ENCODE results near the gene NKG7.

NKG7 gene

DNA sequence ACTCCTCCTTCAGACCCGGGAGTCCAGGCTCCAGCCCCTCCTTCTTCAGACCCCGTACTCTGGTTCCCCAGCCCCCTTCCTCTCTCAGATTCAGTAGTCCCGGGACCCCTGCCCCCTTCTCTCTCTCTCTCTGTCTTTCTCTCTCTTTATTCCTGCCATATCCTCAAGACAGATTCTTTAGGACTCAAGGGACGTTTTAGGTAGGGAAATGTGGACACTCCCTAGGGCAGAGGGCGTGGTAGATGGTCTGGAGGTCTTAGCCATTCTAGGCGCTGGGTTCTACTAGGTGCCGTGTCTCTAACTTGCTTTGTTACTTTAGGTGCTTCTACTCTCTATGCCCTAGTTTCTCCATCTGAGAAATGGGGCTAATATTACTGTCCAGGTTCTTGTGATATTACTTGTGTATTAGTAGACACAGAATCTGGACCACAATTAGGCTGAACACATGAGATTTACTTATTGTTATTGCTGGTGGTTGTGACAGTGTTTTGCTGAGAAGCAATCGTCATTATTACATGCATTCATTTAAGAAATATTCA is 18.7 kb upstream of the NKG7 start:
- no peak for DNase-seq (ENCODE audit: low read depth, low spot score)

DNA sequence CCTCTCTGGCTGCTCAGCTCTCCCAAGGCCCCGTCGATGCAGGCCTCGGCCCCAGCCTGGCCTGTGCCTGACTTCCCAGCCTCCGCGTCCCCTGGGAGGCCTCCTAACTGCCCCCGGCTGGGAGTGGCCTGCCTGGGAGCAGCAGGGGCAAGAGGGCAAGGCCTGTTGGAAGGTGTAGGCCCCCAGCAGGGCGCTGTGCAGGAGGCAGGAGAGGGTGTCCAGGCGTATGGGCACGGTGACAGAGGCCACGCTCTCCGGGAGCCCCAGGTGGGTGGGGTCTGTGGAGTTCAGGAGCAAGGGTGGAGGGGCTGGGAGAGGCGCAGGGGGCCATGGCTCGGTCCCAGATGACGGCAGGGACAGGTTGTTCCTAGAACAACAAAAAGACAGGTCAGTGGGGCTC is 16.7 kb upstream of the NKG7 start:
- DNase-seq (ENCODE audit: low read depth, low spot score): no peak

DNA sequence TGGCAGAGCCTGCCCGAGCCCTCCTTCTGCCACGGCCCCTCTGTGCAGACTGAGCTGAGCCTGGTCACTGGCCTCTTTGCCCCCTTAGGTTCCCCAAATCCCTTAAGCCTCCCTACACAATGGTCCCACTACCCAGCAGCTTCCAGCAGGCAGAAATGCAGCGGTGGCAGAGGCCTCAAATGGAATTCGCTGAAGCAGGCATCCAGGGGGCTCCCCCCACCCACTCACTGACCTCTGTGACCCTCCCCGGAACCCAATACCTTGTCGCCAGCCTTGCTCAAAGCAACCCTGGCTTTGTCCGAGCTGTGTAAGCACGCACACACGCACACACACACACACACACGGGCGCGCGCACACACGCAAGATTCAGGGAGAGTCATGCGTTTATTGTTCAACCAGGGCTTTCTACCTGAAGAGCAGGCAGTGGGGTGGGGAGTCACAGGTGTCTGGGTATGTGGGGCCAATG is 15.5 kb upstream of the NKG7 start, which contains the start of gene LIM2:
LIM2 (minus strand) TSS at position 51 of the 466 bp plus-strand sequence. CDS start 531 bp downstream, outside the sequence.
- no peak for DNase-seq (ENCODE audit: low read depth, low spot score)

DNA sequence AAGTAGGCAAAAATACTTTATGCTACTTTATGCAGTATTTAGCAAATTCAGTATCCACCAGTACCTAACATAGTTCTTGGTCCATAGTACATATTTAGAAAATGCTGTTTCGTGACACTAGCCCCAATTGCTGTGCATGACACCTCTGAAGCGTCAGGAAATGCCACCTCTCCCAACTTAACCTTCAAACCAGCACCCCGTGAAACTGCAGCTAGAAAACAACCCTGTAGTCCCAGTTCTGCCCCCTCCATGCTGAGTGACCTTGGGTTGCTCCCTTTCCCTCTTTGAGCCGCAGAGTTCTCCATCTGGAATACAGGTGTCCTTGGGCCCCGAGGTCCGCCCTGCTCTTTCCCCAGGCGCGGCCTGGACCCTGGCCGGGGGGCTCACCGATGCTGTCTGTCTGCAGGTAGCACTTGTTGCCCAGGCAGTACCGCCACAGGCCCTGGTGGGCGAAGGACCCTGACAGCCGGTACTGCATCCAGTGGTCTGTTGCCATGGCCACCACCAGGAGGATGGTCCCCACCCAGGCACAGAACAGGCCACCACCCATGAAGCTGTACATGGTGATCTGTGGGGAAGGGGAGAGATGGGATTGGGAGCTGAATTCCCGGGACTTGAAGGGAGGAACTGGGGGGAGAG is 14.5 kb upstream of the NKG7 start:
- DNase-seq (ENCODE audit: low read depth, low spot score): no peak

DNA sequence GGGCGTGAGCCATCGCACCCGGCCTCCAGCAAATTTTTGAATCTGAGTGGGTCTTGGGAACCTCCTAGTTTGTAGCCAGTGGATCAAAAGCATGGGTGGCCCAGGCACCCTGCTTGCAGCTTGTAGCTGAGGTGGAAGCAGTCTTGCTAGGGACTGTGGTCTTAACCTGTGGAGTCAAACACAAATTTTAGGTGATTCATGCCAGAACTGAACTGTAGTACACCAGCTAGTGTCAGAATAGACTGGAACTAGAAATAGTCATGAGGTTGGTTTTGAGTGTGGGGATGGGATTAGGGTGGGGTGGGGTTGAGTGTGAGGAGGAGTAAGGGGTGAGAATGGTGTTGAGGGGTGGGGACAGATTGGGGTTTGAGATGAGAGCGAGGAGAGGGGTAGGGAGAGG is 9.6 kb upstream of the NKG7 start:
- DNase-seq (ENCODE audit: low read depth, low spot score): no peak

DNA sequence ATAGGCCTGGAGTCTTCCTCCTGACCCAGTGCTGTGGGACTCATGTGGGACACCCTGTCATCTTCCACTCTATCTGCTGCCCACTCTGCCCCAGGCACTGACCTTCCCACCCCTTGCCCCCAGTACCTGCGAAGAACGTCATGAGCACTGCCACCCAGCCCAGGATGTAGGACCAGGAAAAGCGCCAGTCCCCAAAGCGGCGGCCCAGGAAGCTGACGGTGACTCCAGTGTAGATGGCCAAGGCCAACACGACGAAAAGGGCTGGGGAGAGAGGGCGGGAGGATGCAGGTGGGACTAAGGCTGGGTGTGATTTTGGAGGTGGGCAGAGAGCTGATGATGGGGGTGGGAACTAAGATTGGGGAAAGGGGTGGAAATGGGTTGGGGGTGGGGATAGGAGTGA is 7.9 kb upstream of the NKG7 start:
- DNase-seq (ENCODE audit: low read depth, low spot score): no peak

DNA sequence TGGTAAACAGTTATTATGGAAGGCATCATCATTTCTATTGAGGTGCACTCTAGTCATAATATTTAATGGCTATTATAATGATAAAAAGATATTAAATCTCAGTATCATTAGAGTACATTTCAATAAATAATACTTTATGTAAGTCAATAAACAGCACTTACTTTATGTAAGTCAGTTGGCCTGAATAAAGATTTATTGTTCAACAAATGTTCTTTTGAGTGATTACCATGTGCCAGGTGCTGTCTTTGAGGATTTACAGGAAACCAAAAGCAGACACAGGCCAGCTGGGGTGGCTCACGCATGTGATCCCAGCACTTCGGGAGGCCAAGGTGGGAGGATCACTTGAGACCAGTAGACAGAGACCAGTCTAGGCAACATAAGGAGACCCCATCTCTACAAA is 5.0 kb upstream of the NKG7 start:
- DNase-seq (ENCODE audit: low read depth, low spot score): no peak

DNA sequence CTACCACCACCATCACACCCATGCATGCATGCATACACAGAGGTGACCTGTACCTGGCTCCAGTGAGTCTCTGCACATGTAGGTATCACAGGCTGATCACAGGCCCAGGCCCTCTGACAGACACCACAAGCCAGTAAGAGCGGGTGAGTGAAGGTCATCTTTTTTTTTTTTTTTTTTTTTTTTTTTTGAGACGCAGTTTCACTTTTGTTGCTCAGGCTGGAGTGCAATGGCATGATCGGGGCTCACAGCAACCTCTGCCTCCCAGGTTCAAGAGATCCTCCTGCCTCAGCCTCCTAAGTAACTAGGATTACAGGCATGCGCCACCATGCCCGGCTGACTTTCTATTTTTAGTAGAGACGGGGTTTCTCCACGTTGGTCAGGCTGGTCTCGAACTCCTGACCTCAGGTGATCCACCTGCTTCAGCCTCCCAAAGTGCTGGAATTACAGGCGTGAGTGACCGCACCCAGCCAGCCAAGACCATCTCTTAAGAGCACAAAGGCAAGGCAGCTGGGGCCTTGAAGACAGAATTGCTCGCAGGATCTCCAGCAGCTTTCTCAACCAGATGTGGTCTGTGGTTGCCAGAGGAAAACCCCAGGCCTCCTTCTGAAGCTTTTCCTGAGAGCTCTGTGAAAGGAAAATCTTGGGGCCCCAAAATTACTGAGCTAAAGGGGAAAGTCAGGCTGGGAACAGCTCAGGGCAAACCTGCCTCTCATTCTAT is 3.2 kb upstream of the NKG7 start:
- no peak for DNase-seq (ENCODE audit: low read depth, low spot score)

DNA sequence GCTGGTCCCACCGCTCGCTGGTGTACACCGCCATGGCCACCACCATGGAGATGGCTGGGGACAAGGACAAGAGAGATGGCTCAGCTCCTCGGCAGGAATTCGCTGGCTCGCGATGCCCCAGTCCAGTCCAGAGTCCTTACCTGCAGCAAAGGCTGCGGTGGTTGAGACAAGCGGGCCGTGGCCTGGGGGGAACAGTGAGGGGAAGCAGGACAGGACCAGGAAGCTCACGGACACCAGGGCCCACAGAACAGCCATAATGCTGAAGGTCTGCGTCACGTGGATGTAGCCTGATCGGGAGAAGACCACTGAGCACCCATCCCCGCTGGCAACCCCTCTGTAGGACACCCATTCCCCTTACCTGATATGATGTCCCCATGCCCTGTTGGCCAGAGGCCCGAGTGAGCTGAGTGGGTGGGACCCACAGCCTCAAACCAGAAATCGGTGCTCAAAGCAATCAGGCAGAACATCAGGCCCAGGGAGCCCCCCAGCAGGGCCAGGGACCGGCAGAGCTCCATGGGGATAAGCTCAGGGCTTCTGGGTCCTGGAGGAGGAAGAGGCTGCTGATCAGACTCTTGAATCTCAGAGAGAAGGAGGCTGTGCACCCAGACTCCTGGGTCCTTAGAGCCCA is 319 bp downstream of the NKG7 start:
- no peak for DNase-seq (ENCODE audit: low read depth, low spot score)

DNA sequence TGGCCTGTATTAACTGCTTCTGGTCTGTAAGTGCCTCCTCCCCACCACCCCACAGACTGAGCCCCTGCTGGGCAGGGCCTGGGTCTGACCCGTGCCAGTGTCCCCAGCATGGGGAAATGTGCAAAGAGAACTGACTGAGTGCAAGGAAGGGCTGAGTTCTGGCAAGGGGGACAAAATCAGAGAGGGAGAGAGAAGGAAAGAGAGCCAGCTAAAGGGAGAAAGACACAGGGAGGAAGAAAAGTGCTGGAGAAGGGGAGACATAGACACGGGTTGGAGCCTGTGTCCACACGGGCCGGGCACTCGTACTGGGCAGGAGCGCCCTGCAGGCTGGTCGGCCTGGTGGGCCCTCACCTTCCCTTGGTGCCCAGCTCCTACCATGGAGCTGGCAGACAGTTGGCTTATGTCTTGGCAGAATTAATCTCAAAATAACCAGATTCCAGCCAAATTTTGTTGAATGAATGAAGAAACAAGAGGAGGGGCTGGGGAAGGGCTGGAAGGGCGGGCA is 1.2 kb downstream of the NKG7 start:
- DNase-seq (ENCODE audit: low read depth, low spot score): no peak

DNA sequence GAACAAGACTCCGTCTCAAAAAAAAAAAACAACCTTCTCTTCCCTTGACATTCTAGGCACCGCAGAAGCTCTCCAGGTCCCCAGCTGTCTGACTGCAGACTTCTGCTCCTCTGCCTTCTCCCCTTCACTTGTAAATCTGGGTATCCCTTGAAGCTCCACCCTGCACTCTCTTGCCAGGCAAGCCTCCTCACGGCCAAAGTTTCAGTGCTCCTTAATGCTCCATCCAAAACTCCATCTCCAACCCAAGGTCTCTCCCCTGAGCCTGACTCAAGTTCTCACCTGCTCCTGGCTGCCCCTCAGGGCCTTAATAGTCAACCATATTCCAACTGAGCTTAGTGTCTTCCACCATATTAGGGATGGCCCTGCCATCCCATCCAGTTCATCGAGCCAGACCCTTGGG is 2.2 kb downstream of the NKG7 start:
- no peak for DNase-seq (ENCODE audit: low read depth, low spot score)

DNA sequence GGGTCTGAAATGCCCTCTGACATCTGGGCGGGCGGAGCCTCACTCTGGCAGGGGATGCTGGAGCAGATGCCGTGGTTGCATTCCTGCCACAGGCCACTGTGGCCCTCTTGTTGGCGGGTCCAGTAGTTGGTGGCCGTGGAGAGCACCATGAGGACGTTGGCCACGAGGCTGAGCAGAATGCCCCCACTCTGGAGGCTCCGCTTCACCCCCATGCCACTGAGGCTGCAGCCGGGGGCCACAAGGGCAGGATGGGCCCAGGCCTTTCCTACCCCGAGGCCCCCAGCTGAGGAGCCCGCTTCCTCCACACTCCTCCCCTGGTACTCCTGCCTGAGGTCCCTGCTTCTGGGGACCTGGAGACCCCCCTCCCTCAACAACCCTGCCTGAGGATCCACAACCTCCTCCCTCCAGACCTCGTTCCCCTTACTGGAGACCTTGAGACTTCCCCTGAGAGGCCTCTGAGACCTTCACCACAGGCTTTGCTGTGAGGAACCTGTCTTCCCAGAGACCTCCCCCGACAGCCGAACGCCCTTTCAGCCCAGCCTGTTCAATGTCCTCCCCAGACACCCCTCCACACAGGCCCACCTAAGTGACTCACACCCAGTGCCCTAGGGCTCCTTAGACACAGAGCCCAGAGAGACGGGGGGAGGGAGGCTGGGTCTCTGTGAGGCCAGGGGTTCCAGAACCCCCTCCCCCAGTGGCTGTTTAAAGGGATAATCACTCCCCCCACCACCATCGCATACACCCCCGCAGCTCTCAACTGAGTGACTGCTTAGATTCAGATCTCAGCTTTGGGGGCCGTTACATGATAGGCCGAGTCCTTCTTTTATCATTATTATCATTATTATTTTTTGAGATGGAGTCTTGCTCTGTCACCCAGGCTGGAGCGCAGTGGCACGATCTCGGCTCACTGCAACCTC is 3.8 kb downstream of the NKG7 start, which contains the start of gene CLDND2:
CLDND2 (minus strand) TSS at position 638 of the 917 bp plus-strand sequence; CDS start at position 212, 426 bp downstream.
- no peak for DNase-seq (ENCODE audit: low read depth, low spot score)

DNA sequence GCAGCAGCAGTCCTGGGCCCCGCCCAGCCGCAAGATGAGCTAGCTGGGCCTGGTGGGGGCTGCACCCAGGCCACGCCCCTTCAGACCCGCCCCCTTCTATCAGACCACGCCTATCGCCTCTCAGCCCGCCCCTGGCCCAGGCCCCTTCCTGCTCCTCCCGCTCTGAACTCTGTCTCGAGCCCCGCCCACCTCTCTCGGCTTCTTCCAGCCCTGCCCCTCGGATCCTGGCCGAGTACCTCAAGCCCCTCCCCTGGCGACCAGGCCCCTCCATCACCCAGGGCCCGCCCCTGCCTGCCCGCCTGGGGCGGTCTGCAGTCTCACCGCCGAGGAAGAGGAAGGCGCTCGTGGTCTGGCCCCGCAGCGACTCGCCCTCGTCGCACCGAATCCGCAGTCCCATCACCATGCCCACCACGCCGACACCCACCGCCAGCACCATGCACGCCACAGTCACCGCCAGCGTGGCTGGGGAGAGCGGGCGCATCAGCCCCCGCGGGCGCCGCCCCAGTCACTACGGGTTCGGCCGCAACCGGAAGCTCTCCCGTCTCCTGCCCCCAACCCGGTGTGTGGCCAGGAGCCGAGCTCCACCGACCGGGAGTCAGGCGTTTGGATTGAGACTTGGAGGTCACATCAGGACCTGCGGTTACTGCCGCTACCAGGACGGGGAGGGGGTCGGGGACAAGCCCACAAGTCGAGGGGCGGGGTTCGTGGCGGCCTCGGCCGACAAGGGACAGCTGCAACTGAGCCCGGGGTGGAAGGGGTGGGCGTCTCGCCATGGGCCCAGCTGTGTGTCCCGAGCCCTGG is 4.7 kb downstream of the NKG7 start:
- DNase-seq (ENCODE audit: low read depth, low spot score): peak; percentile 90

DNA sequence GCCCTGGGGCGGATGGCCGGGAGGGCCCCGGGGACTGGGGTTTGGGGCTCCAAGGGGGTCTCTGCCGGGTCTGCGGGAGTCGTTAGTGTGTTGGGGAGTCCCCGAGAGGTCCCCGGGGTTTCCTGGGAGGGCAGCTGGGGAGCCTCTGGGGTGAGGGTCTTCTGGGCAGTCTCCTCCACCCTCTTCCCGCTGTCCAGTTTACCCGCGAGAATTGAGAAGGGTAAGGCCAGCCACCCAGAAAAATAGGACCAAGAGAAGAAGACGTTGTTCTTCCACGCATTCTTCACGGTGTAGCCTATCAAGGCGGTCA is 5.2 kb downstream of the NKG7 start:
- no peak for DNase-seq (ENCODE audit: low read depth, low spot score)

DNA sequence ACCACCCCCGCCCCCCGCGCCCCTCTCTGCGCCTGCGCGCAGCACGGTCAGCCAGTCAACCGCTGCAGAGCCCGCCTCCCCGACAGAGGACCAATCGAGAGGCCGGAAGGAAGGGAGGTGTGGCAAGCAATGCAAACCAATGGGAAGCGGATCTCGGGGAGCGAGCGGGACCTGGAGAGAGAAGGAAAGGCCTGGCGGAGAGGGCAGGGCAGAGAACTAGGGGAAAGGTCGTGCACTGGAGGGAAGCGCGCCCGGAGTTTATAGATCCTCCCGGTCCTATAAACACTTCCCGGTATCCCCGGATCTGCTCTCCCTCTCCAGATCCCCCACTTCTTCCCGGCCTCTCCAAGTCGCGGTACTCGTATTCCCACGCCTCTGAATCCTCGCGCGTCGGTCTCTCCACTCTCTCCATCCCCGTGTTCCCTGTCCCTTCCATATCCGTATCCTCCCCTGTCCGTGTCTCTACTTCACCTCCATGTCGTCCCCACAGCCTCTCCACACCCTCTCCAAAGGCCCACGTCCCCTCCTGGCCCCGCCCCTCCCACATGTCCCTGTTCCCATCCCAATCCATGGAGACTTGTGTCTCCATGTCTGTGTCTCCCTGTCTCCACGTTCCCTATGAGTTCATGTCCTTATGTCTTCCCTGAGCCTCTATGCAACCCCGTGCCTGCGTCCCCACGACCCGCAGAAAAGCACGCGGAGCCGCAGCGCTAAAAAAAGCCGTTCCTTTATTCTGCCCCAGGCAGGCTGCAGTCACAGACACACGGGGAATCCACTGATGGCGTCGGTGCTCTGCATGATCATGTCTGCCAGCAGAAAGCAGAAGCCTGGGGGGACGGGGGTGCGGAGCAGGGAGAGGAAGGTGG is 5.8 kb downstream of the NKG7 start:
- DNase-seq (ENCODE audit: low read depth, low spot score): peak; percentile 87

DNA sequence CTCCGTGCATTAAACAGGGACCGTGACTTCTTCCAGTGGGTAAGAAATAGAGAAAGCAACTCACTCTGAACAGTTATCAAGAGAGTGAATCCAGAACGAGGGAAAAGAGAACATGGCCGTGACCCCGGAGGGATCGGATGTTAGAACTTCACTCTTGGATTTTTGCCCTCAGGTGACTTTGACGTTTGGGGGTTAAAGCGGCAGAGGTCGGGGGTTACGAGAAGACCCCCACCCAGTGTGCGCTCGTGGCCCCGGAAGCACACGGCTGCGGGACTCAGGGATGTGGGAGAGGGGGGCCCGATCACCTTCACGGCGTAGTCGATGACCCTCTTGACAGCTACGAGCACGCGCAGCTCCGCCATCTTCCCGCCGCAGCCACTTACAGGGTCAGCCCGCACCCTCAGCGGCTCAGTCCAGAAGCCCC is 6.5 kb downstream of the NKG7 start, which contains the start of gene ETFB:
ETFB (minus strand) TSS at position 424 of the 424 bp plus-strand sequence; CDS start at position 362, 62 bp downstream.
- no peak for DNase-seq (ENCODE audit: low read depth, low spot score)

DNA sequence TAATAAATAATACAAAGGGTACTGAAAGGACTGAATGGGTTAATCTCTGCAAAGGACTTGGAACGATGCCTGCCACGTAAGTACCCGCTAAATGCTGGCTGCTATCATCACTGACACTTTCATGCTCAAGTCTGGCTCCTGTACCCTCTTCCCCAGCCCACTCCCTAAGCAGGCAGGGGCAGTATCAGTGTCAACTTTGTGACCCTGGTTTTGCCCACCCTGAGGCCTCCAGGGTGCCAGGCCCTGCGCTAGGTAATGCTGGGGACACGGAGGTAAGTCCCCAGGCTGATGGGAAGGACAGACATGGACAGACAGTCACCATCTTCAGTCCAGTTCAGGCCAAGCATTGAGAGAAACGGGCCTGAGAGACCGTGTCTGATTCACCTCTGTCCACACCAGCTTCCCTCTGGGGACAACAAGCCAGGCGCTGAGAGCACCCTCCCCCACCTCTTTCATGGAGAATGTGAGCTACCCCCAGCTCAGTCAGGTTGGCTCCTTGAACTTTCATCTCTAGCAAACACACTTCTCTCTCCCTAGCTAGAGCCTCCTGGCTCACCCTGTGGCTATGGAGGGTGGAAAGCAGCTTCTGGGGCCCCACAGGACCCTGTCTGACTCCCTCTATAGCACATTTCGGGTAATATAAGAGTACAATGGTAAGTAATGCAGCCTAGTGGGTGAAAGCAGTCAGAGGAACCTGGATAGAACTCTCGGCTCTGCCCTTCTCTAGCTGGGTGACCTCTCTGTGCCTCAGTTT is 7.1 kb downstream of the NKG7 start:
- DNase-seq (ENCODE audit: low read depth, low spot score): no peak
